Breast epithelium (tissue), 3 donors: ENCODE results near the gene WNK2.

Experiments
- POLR2A ChIP-seq: fragments of 450-650 bp; IDR thresholded peaks from one replicate; pipeline ENCODE4 v1.6.1; 2016; ENCODE audit warnings: antibody characterized with exemption, mild to moderate bottlenecking, moderate library complexity
- POLR2AphosphoS5 ChIP-seq, 3 donors: sonication (generic); formaldehyde crosslinking; IDR thresholded peaks; one replicate each; pipeline ENCODE4 v1.6.1; 2017; ENCODE audit warnings: antibody characterized with exemption in 3 of 3
- TF ChIP-seq, protein P1 (sequence below), 3 donors: fragments of 450-650 bp; IDR thresholded peaks; one replicate each; pipeline ENCODE4 v1.5.1; 2016 to 2017; ENCODE audit warnings: antibody characterized with exemption in 3 of 3, mild to moderate bottlenecking in 3 of 3, moderate library complexity in 3 of 3

DNA sequence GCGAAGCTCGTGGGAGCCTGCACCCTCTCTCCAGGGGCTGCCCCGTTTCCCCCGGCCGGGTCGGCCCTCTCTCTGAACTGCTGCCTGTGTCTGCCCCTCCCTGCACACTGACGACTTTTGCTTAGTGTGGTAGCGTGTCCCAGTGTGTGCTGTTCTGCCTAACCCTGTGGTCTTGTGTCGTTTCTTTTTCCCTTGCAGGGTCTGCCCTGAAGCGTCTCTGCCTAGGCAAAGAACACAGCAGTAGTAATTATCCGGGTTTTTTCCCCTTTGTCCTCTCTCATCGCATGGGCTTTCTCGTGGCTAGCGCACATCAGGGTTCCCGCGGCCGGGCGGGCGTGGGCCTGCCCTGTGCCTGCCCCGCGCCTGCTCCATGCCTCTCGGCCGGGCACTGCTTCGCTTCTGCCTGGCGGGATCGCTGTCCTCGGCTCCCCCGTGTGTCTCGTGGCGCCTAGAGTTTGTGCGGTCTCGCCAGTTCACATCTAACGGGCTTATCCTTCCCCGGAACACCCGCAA, 122.7 kb downstream of the WNK2 start:
- TF ChIP-seq POLR2A = no peak
- TF ChIP-seq, protein P1, sequence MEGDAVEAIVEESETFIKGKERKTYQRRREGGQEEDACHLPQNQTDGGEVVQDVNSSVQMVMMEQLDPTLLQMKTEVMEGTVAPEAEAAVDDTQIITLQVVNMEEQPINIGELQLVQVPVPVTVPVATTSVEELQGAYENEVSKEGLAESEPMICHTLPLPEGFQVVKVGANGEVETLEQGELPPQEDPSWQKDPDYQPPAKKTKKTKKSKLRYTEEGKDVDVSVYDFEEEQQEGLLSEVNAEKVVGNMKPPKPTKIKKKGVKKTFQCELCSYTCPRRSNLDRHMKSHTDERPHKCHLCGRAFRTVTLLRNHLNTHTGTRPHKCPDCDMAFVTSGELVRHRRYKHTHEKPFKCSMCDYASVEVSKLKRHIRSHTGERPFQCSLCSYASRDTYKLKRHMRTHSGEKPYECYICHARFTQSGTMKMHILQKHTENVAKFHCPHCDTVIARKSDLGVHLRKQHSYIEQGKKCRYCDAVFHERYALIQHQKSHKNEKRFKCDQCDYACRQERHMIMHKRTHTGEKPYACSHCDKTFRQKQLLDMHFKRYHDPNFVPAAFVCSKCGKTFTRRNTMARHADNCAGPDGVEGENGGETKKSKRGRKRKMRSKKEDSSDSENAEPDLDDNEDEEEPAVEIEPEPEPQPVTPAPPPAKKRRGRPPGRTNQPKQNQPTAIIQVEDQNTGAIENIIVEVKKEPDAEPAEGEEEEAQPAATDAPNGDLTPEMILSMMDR (IDR thresholded peaks at IDR 0.05) = no peak
- TF ChIP-seq POLR2AphosphoS5 (IDR thresholded peaks at IDR 0.05) = no peak
